22Rv1 (cell line): ENCODE results near the gene SORCS2.

ENCODE experiments used
- CTCF ChIP-seq: fragments of 450-650 bp; IDR thresholded peaks from 2 replicates; pipeline ENCODE4 v1.5.1; 2017; ENCODE audit warnings: mild to moderate bottlenecking
- ZFX ChIP-seq: fragments of 450-650 bp; IDR thresholded peaks from 2 replicates; pipeline ENCODE4 v1.6.1; 2017; ENCODE audit warnings: antibody characterized with exemption, borderline replicate concordance

GRCh38 chr4:7744142-7744804, 551.9 kb downstream of the SORCS2 start:
- TF ChIP-seq CTCF (no peak), ZFX (no peak)
